CD4-positive, alpha-beta T cell treated with Interleukin-6 at 100 ng/mL for 8 hours (primary cell): ENCODE measurements around the gene CHD5.

Experiments used
- DNase-seq: peaks from one replicate; pipeline ENCODE4 v3.0.0-alpha.2; 2020; ENCODE audit warnings: mixed read lengths, low spot score

Gene CHD5

DNA sequence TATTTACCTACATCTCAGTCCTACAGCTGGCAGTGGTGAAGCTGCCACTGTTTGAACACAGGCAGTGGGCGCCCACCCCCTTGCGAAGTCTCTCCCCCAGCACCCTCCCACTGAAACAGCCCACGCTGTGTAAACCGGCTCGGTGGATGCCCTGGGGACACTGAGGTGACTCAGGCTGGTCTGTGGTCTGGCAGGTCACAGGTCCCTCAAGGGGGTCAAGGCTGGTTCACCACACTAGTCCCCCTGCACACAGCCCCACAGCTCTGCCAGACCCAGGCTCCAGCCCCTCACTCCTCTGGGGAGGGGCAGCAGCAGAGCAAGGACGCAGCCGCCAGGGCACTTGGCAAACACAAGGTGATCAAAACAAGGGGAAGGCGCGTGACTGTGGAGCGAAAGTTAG, 7.6 kb downstream of the CHD5 start:
- DNase-seq, result no peak

GRCh38 chr1:6171548-6172124, 8.5 kb downstream of the CHD5 start:
- DNase-seq, result no peak

DNA sequence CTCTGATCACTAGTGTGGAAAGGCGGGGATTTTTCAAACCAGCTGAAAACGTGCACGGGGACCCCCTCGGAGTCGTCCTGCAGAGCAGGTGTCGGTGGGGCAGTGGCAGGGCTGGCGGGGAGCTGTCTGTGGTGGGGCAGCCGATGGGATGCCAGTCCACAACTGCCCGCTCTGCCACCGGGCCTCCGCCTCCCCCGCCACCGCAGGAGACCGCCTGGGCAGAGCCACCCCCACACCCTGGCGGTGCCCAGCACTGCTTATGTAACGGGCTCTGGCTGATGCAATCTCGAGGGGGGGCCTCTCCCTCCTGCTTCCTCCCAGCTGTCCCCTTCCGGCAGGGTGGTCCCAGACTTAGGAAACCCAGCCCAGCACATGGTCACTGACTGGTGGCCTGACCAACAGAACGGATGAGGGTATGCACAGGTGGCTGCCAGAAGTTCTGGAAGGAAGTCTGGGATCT, 9.3 kb downstream of the CHD5 start:
- DNase-seq, result no peak

GRCh38 chr1:6170116-6170741, 9.9 kb downstream of the CHD5 start:
- DNase-seq, result no peak

DNA sequence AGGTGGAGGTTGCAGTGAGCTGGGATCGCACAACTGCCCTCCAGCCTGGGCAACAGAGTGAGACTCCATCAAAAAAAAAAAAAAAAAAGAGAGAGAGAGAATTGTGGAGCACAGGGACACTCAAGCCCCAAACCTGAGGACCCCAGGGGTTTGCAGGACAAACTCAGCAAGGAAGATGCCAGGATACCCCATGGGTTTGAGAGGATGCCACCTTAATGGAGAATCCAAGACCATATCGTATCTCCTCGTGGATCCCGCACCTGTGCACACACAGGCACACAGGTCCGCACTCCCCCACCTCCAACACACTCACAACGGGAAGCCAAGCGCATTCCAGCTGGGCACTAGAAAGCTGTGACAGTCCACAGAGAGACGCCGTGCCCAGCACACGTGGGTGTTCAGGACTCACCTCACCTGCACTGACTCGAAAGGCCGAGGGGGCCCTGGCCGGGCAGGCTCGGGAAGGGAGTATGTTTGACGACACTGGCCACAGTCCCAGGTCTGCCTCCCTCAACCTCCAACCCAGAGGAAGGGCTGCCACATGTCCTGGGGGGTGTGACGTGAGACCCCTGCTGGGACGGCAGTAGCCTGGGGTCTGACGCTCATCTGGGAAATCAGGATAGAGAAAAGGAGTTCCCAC, 11.1 kb downstream of the CHD5 start:
- DNase-seq, result no peak

GRCh38 chr1:6167391-6168303, 12.5 kb downstream of the CHD5 start:
- no peak for DNase-seq

GRCh38 chr1:6166655-6167390, 13.3 kb downstream of the CHD5 start:
- DNase-seq, result no peak

DNA sequence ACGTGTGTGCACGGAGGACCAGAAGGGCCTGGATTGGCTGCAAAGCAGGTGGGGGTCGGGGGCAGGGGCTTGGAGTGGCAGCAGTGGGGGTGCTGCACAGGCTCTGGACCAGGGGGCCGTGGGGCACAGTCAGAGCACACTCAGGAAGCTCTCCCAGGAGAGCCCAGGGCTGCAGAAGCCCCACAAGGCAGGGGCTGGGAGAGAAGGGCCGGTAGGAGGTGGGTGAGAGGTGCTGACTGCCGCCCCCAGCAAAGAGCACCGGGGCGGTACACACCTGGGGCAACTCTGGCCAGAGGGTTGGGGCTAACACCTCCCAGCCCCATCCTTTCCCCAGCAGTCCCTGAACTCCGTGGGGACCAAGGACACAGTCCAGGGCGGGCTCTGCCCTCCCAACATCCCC, 13.9 kb downstream of the CHD5 start:
- DNase-seq, result no peak

GRCh38 chr1:6165441-6165985, 14.6 kb downstream of the CHD5 start:
- no peak for DNase-seq

DNA sequence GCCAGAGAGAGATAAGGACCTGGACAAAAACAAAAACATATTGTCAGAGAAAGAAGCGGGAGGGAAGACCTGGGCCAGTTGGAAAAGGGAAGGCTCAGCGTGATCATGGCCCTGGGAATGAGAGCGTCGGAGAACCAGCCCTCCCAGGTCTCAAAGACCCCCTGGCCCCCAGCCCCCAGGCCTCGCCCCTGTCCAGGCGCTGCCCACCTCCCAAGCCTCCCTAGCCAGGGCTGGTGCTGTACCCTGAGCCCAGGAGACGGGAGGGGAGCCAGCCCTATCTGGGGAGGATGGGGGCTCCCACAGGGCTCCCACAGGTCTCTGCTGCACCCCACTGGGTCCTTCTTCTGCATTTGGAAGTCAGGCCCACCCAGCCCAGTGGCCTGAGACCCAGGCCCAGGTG, 15.1 kb downstream of the CHD5 start:
- no peak for DNase-seq

- DNase-seq, result no peak
Observed at GRCh38 chr1:6163973-6164617, 16.0 kb downstream of the CHD5 start.

DNA sequence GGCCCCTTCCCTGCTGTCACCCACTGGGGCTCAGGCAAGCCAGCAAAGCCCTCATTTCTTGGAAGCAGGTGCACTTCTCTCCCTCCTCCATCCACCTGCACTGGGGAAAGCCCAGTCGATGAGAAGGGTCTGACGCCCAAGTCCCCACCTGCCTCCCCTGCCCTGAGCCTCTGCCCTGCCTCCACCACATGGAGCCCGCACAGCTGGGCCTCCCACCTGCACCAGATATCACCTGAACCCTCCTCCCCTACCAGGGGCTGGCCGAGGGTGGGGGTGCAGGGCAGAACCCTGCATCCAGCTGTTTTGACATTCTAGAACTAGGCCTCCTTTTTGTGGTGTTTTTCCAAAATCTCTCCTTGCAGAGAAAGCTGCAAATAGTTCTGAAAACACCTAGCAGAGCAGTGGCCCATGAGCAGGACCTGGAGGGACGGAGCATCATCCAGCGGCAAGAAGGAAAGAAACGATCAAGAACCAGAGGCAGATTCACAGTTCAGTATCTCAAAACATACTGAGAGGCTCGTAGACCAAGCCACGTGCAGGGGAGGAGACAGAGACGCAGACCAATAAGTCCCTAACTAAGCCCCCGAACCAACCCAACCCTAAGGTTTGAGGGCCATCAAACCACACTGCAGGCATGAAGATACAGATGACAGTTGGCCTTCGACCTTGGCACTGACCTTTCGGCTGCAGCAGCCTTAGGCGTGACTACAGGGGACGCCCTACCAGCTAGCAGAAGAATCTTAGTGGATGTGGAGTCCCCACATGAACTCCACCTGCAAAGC, 16.7 kb downstream of the CHD5 start:
- DNase-seq, result no peak

DNA sequence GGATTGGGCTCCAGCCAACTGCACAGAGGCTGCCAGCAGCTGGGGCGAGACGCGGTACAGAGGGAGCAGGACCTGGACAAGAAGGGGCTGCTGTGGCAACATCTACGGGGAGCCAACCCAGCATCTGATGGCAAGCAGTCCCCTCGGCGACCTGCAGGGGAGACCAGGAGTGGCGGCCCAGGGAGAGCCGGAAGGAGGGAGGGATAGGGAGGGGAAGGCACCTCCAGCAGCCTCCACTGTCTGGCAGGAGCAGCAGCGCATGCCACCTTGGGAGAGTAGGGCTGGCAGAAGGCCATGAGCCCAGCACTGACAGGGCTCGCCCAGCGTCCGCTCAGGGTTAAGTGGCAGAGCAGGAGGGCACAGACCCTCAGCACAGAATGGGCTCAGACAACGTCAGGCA, 17.3 kb downstream of the CHD5 start:
- no peak for DNase-seq

DNA sequence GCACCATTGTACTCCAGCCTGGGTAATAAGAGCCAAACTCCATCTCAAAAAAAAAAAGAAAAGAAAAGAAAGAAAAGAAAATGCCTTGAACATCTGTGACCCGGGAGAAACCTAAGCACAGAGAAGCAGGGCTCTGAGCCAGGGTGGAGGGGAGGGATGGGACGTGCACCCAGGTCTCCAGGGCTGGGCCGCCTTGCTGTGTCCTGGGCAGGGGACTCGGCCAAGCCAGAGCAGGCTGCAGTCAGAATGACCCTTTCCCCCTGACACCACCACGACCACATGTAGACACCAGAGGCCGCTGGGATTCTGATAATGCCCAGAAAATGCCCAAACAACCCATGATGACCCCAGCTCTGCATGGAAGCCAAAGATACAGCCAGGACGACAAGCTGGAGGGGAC, 17.8 kb downstream of the CHD5 start:
- no peak for DNase-seq

DNA sequence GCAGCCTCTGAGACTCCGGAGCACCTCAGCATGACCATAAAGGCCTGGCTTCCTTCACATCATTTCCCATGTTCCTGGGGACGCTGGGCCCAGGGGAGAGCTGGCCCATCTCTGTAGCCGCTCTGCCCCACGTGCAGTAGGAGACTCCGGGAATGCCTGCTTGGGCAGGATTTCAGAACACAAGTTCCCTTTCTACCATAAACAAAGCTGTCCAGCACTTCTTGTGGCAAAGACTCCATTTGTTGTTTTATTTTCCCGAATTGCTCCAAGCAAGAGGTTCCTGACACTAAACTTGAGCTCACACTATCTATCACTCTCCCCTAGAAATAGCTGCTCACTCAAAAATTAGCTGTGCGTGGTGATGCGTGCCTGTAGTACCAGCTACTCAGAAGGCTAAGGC, 21.9 kb downstream of the CHD5 start:
- DNase-seq, result no peak

DNA sequence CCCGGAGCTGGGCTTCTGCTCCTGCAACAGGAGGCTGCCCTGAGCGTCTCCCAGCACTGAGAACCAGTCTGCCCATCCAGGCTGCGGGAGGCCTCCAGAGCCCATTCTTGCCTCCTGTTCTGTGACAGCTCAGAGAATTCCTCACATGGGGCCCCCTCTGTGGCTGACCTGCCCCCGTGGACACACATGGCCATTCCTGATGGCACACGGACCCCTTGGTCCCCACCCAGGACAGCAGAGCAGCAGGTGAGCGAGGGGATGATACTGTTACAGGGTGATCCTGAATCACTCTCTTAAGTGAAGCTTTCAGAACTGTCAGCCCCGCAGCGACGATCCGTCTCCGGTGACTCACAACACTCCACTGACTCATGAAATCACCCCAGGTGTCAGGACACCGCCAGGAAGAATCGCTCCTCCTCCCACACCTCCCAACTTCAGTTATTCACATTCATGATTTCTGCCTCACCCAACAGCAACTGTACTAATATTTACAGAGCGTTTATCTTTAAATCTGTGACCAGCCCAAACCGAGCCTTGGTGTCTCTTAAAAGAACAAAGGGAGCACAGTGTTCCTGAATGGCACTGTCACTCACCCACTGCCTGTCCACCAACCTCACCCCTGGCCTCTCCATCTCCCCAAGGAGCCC, 22.5 kb downstream of the CHD5 start:
- DNase-seq, result no peak

DNA sequence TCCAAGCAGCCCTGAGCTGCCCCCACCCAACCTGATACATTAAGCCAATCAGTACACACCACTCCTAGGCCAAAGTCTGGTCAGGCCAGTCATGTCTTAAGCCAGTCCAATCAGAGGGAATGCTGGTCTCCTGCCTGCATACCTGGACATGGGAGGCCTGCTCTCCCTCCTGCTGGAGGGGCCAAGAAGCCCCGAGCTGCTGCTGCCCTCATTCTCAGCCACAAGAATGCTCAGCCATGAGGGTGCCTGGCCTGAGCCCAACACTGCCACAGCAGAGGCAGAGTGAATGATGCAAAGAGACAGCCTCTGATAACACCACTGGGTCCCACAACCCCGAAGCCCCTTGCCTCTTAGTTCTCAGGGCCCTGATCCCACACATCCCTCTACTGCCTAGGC, 23.0 kb downstream of the CHD5 start:
- DNase-seq, result no peak

GRCh38 chr1:6154525-6155319, 25.4 kb downstream of the CHD5 start:
- no peak for DNase-seq

DNA sequence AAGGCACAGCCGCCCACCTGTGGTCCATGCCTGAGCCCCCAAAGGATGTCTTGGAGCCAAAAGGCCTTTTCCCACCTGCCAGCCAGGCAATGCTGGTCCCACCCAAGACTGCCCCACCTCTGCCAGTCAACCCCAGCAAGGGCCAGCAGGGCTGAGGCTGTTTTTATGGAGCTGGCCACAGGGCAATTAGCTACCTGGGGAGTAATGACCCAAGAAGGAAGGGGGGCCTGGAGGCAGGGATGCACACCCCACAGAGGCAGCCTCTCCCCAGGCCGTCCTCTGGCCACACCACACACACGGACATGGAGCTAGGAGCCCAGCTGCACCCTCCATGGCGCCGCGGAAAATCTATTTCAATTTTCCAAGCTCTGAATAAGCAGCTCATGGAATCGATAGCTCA, 27.2 kb downstream of the CHD5 start:
- DNase-seq, result no peak
